CD14-positive monocyte (primary cell): ENCODE measurements around the gene CFAP43. TPM values are rescaled to one million over a fixed set of nuclear protein-coding genes. Genes with fewer than 3 reads are reported as not detected.
A peak's percentile ranks its signal among the peaks of the same experiment; 100 is the strongest.

Source experiments
- DNase-seq, 3 donors: peaks; one replicate each; pipeline ENCODE4 v3.0.0-alpha.2; 2011 to 2022
- H2AFZ ChIP-seq: 2 replicates; pipeline ENCODE4 v1.6.0; 2012; ENCODE audit warnings: mild to moderate bottlenecking, low read depth, low read length, inconsistent platforms; ENCODE audit not compliant: insufficient read depth, poor library complexity, severe bottlenecking
- H3K27ac ChIP-seq, 2 donors: 1 replicate in 1 of 2; 2 replicates in 1 of 2; pipeline ENCODE4 v1.5.1; 2012 to 2013; ENCODE audit warnings: low read length in 2 of 2, control low read depth in 1 of 2, inconsistent platforms in 1 of 2, low read depth in 1 of 2, mild to moderate bottlenecking in 1 of 2
- H3K27me3 ChIP-seq, 2 donors: one replicate each; pipeline versions ENCODE4 v1.6.0 to v1.6.1; 2011 to 2013; ENCODE audit warnings: low read length in 2 of 2; ENCODE audit not compliant: control insufficient read depth in 2 of 2, insufficient read depth in 2 of 2
- H3K36me3 ChIP-seq, 2 donors: replicated peaks in 1 of 2; 1 replicate in 1 of 2; 2 replicates in 1 of 2; pipeline versions ENCODE4 v1.5.1 to v1.6.1; 2012 to 2013; ENCODE audit warnings: low read length in 2 of 2, control low read depth in 1 of 2, inconsistent platforms in 1 of 2, mild to moderate bottlenecking in 1 of 2; ENCODE audit not compliant: insufficient read depth in 2 of 2, control insufficient read depth in 1 of 2
- H3K4me1 ChIP-seq, 2 donors: 1 replicate in 1 of 2; 2 replicates in 1 of 2; pipeline versions ENCODE4 v1.5.1 to v1.6.1; 2012 to 2013; ENCODE audit warnings: low read length in 2 of 2, control low read depth in 1 of 2, inconsistent platforms in 1 of 2, mild to moderate bottlenecking in 1 of 2, moderate library complexity in 1 of 2; ENCODE audit not compliant: insufficient read depth in 2 of 2, control insufficient read depth in 1 of 2
- H3K4me2 ChIP-seq: replicated peaks from 2 replicates; pipeline ENCODE3; 2012; ENCODE audit warnings: low read length, moderate library complexity, mild to moderate bottlenecking; ENCODE audit not compliant: poor library complexity, severe bottlenecking; ENCODE audit errors: extremely low read depth
- H3K4me3 ChIP-seq, 3 experiments: fragments of 200-600 bp in 1 of 3; sonication (generic) in 1 of 3; replicated peaks in 1 of 3; 1 replicate in 2 of 3; 2 replicates in 1 of 3; pipeline ENCODE4 v1.5.1; 2011 to 2013; ENCODE audit warnings: low read length in 3 of 3, mild to moderate bottlenecking in 3 of 3, control low read depth in 2 of 3, low read depth in 2 of 3, inconsistent platforms in 1 of 3, moderate library complexity in 1 of 3
- H3K79me2 ChIP-seq: 2 replicates; pipeline ENCODE4 v1.6.0; 2012; ENCODE audit warnings: mild to moderate bottlenecking, control low read depth, inconsistent platforms, low read length, moderate library complexity; ENCODE audit not compliant: insufficient read depth
- H3K9ac ChIP-seq: 2 replicates; pipeline ENCODE4 v1.6.0; 2017; ENCODE audit warnings: low read length, mild to moderate bottlenecking; ENCODE audit not compliant: insufficient read depth, poor library complexity, severe bottlenecking
- H3K9me3 ChIP-seq, 2 donors: replicated peaks in 1 of 2; 1 replicate in 1 of 2; 2 replicates in 1 of 2; pipeline versions ENCODE4 v1.5.1 to v1.6.1; 2012 to 2013; ENCODE audit warnings: low read length in 2 of 2, control low read depth in 1 of 2; ENCODE audit not compliant: control insufficient read depth in 1 of 2, insufficient read depth in 1 of 2
- H4K20me1 ChIP-seq: 2 replicates; pipeline ENCODE4 v1.6.0; 2012; ENCODE audit warnings: mild to moderate bottlenecking, low read length, control low read depth, moderate library complexity; ENCODE audit not compliant: insufficient read depth
- H3K27ac Mint-ChIP-seq, 7 donors: one replicate each; pipeline ENCODE4 v1.8.0; 2020; ENCODE audit warnings: mild to moderate bottlenecking in 7 of 7, mixed read lengths in 7 of 7, moderate library complexity in 6 of 7, inconsistent platforms in 2 of 7
- H3K27me3 Mint-ChIP-seq, 3 donors: one replicate each; pipeline ENCODE4 v1.8.0; 2021 to 2022; ENCODE audit warnings: low read depth in 3 of 3, mild to moderate bottlenecking in 3 of 3, mixed read lengths in 3 of 3, moderate library complexity in 3 of 3, inconsistent platforms in 1 of 3
- H3K36me3 Mint-ChIP-seq, 2 donors: one replicate each; pipeline ENCODE4 v1.8.0; 2020; ENCODE audit warnings: mixed read lengths in 2 of 2, inconsistent platforms in 1 of 2, mild to moderate bottlenecking in 1 of 2
- H3K4me1 Mint-ChIP-seq: one replicate; pipeline ENCODE4 v1.8.0; 2020; ENCODE audit warnings: mild to moderate bottlenecking, mixed read lengths
- H3K4me3 Mint-ChIP-seq, 2 donors: one replicate each; pipeline ENCODE4 v1.8.0; 2020; ENCODE audit warnings: mild to moderate bottlenecking in 2 of 2, mixed read lengths in 2 of 2, moderate library complexity in 1 of 2
- H3K9me3 Mint-ChIP-seq, 7 donors: one replicate each; pipeline ENCODE4 v1.8.0; 2020 to 2022; ENCODE audit warnings: mixed read lengths in 7 of 7, mild to moderate bottlenecking in 6 of 7, moderate library complexity in 6 of 7, inconsistent platforms in 2 of 7
- CTCF ChIP-seq: fragments of 200-600 bp; IDR thresholded peaks from one replicate; pipeline ENCODE4 v1.8.0; 2022; ENCODE audit warnings: antibody characterized with exemption, mild to moderate bottlenecking
- WGBS: methylation state at CpG from one replicate; pipeline ENCODE4 v1.1.5; 2013; ENCODE audit warnings: missing lambda C conversion rate; ENCODE audit not compliant: insufficient coverage; 5-methylcytosine and 5-hydroxymethylcytosine counted together
- intact Hi-C, 2 donors: fragments of 100-400 bp; cut with micrococcal nuclease; formaldehyde crosslinking; loops; one replicate each; pipeline versions ENCODE4 v1.15.0 to v1.15.1; 2023
- polyA plus RNA-seq, 3 donors: library from polyadenylated mRNA; depleted of rRNA in 1 of 3; unstranded in 2 of 3; stranded (reverse) in 1 of 3; fragments of 300-500 nt in 2 of 3; fragments of >200 nt in 1 of 3; fragmentation: Illumina TruSeq in 2 of 3; gene quantifications; 1 replicate in 2 of 3; 2 replicates in 1 of 3; pipeline ENCODE4 v1.2.3, GENCODE V29; 2012 to 2021

CFAP43 gene
- polyA plus RNA-seq, 3 donors, result 0.06 TPM; not detected in 2

DNA sequence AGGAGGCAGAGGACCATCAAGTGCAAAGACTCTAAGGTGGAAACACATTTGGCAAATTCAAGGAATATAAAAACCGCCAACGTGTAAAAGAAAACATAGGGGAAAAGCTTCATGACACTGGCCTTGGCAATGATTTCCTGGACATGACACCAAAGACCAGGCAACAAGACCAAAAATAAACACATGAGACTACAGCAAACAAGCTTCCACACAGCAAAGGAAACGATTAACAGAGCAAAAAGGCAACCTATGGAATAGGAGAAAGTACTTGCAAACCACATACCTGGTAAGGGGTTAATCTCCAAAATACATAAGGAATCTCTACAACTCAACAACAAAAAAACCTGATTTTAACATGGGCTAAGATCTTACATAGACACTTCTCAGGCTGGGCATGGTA, 26.0 kb upstream of the CFAP43 start:
- Mint-ChIP-seq H3K4me1 (peaks cover 72% of the 10 kb centered on the region), H3K9me3 (no peaks in the 10 kb centered on the region), H3K27ac (peak overlapping the region in 5 of 7 donors; percentile 42 to 80 (median 52)), H3K4me3 (no peak overlapping the region), H3K36me3 (peaks cover 57 to 64% of the 10 kb centered on the region in 2 donors), H3K27me3 (peaks cover 0 to under 1% (median 0%) of the 10 kb centered on the region in 3 donors)
- H3K36me3 ChIP-seq, result peaks cover 46 to 60% of the 10 kb centered on the region in 2 donors
- no peak overlapping the region for H3K4me3 ChIP-seq
- WGBS, result 100% methylated on average over 2 of the region's 3 CpGs
- no peak for TF ChIP-seq CTCF
- no peak overlapping the region for H2AFZ ChIP-seq
- peaks cover 82% of the 10 kb centered on the region for H3K79me2 ChIP-seq
- H3K4me2 ChIP-seq, result no peak overlapping the region
- H3K27me3 ChIP-seq, result no peaks in the 10 kb centered on the region
- peak overlapping the region in 1 of 2 donors; percentile 23 for H3K27ac ChIP-seq
- H3K4me1 ChIP-seq, result peaks cover 61 to 75% of the 10 kb centered on the region in 2 donors
- intact Hi-C loops, result loop anchor here (10.0 kb wide), 1 partner anchor 67 kb away; no protein-coding TSS in a partner anchor
- peaks cover 61% of the 10 kb centered on the region for H4K20me1 ChIP-seq
- no peak for DNase-seq
- no peaks in the 10 kb centered on the region for H3K9me3 ChIP-seq
- no peak overlapping the region for H3K9ac ChIP-seq

- Mint-ChIP-seq H3K27me3 (peaks cover 0 to 2% (median 0%) of the 10 kb centered on the region in 3 donors), H3K4me3 (no peak overlapping the region), H3K36me3 (peaks cover 54 to 56% of the 10 kb centered on the region in 2 donors), H3K4me1 (peaks cover 79% of the 10 kb centered on the region), H3K27ac (peak overlapping the region in 4 of 7 donors; percentile 8 to 99 (median 78)), H3K9me3 (no peaks in the 10 kb centered on the region)
- Histone ChIP-seq H3K79me2 (peaks cover 72% of the 10 kb centered on the region), H4K20me1 (peaks cover 52% of the 10 kb centered on the region), H3K4me3 (peak overlapping the region in 1 of 3 experiments; percentile 97), H2AFZ (no peak overlapping the region), H3K9me3 (no peaks in the 10 kb centered on the region), H3K4me1 (peaks cover 61 to 78% of the 10 kb centered on the region in 2 donors), H3K36me3 (peaks cover 36 to 50% of the 10 kb centered on the region in 2 donors), H3K4me2 (peak overlapping the region; percentile 95), H3K9ac (no peak overlapping the region), H3K27ac (no peak overlapping the region), H3K27me3 (no peaks in the 10 kb centered on the region)
- no peak for DNase-seq
- intact Hi-C loops, result loop anchor here (10.0 kb wide), 1 partner anchor 68 kb away; no protein-coding TSS in a partner anchor
- WGBS, result no CpG with 5 or more reads among the region's 5 CpGs
- no peak for TF ChIP-seq CTCF
These were observed 25.1 kb upstream of the CFAP43 start for GRCh38 chr10:104257235-104257634.
